HCT116 (cell line): ENCODE measurements around the gene ASAP2. TPM values are rescaled to one million over a fixed set of nuclear protein-coding genes. Genes with fewer than 3 reads are reported as not detected.

Experiments used
- ATAC-seq: fragments of 200-7000 bp; cut with Tn5 transposase; 2 replicates; pipeline ENCODE4 v1.9.1; 2020; ENCODE audit warnings: mild to moderate bottlenecking, moderate library complexity
- BruUV-seq: library from RNA; stranded (reverse); fragments of 400-500 nt; replicated peaks from 2 replicates; lab custom pipeline; 2021; lab: Mats Ljungman, UMichigan
- CTCF ChIA-PET: fragments of 300-600 bp; sonication (Branson Sonifier 250); formaldehyde crosslinking; loops from one replicate; lab custom pipeline; 2021; ENCODE audit warnings: antibody characterized with exemption; lab: Charles Lee
- POLR2A ChIA-PET: fragments of 300-600, 350-600 bp; sonication (Branson Sonifier 250); formaldehyde crosslinking; loops from one replicate; lab custom pipeline; 2021; ENCODE audit warnings: antibody characterized with exemption; lab: Charles Lee
- RAD21 ChIA-PET, 2 experiments: fragments of 300-600 bp; sonication (Branson Sonifier 250); formaldehyde crosslinking; loops; one replicate each; lab custom pipeline; 2023; ENCODE audit warnings: low total read pairs in 2 of 2; ENCODE audit not compliant: uncharacterized antibody in 2 of 2, unreplicated experiment in 2 of 2, low non-redundant PET in 1 of 2; lab: Charles Lee
- DNase-seq: peaks from one replicate; pipeline ENCODE4 v3.0.0-alpha.2; 2010; ENCODE audit warnings: low read depth, low spot score
- H2AFZ ChIP-seq: fragments of 200-600 bp; shearing (Covaris generic), sonication (generic); 2 replicates; pipeline ENCODE4 v1.6.1; 2017; ENCODE audit warnings: low read depth, mixed run types, mixed read lengths, antibody characterized with exemption, low read length; ENCODE audit not compliant: poor library complexity, severe bottlenecking
- H3K27ac ChIP-seq: 2 replicates; pipeline ENCODE4 v1.5.1; 2012; ENCODE audit warnings: low read depth, low read length
- H3K27me3 ChIP-seq: fragments of 200-600 bp; sonication (generic); 2 replicates; pipeline ENCODE4 v1.6.1; 2016; ENCODE audit warnings: mixed run types, low read length, mixed read lengths; ENCODE audit not compliant: insufficient read depth
- H3K36me3 ChIP-seq, 2 experiments: fragments of 200-500 bp in 1 of 2; fragments of 200-600 bp in 1 of 2; sonication (Bioruptor generic) in 1 of 2; sonication (generic) in 1 of 2; 2 replicates each; pipeline versions ENCODE4 v1.5.1 to v1.6.1; 2014 to 2016; ENCODE audit warnings: low read length in 2 of 2, inconsistent platforms in 1 of 2, mixed read lengths in 1 of 2, mixed run types in 1 of 2; ENCODE audit not compliant: insufficient read depth in 2 of 2, control insufficient read depth in 1 of 2
- H3K4me1 ChIP-seq, 2 experiments: fragments of 200-600 bp in 1 of 2; sonication (generic) in 1 of 2; 2 replicates each; pipeline versions ENCODE4 v1.5.1 to v1.6.1; 2012 to 2017; ENCODE audit warnings: low read length in 2 of 2, inconsistent platforms in 1 of 2, mild to moderate bottlenecking in 1 of 2, mixed read lengths in 1 of 2, mixed run types in 1 of 2, moderate library complexity in 1 of 2; ENCODE audit not compliant: insufficient read depth in 2 of 2, control insufficient read depth in 1 of 2
- H3K4me2 ChIP-seq: fragments of 200-600 bp; sonication (generic); 2 replicates; pipeline ENCODE4 v1.6.1; 2017; ENCODE audit warnings: mixed run types, low read length, mixed read lengths
- H3K4me3 ChIP-seq, 2 experiments: fragments of 200-600 bp in 1 of 2; sonication (generic) in 1 of 2; replicated peaks in 1 of 2; 2 replicates each; pipeline ENCODE4 v1.5.1; 2011 to 2016; ENCODE audit warnings: low read length in 2 of 2, control low read depth in 1 of 2, low read depth in 1 of 2, mild to moderate bottlenecking in 1 of 2, mixed read lengths in 1 of 2, mixed run types in 1 of 2
- H3K79me2 ChIP-seq: fragments of 200-600 bp; sonication (generic); 2 replicates; pipeline ENCODE4 v1.6.1; 2017; ENCODE audit warnings: mild to moderate bottlenecking, mixed run types, low read length, moderate library complexity, mixed read lengths; ENCODE audit not compliant: insufficient read depth
- H3K9ac ChIP-seq: fragments of 200-600 bp; sonication (generic); 2 replicates; pipeline ENCODE4 v1.6.1; 2016; ENCODE audit warnings: low read length, mixed read lengths
- H3K9me2 ChIP-seq: fragments of 200-600 bp; sonication (generic), shearing (Covaris generic); 2 replicates; pipeline ENCODE4 v1.6.1; 2017; ENCODE audit warnings: mixed run types, mild to moderate bottlenecking, moderate library complexity; ENCODE audit not compliant: insufficient read depth
- H3K9me3 ChIP-seq, 2 experiments: fragments of 200-500 bp in 1 of 2; fragments of 200-600 bp in 1 of 2; sonication (Bioruptor generic) in 1 of 2; sonication (generic) in 1 of 2; 2 replicates each; pipeline ENCODE4 v1.6.1; 2014 to 2017; ENCODE audit warnings: low read length in 2 of 2, mixed read lengths in 2 of 2, inconsistent platforms in 1 of 2, low read depth in 1 of 2, mild to moderate bottlenecking in 1 of 2, mixed run types in 1 of 2, moderate library complexity in 1 of 2; ENCODE audit not compliant: control insufficient read depth in 1 of 2, insufficient read depth in 1 of 2
- H4K20me1 ChIP-seq: fragments of 200-600 bp; sonication (generic), shearing (Covaris generic); 2 replicates; pipeline ENCODE4 v1.6.1; 2017; ENCODE audit warnings: mixed run types, mild to moderate bottlenecking, moderate library complexity; ENCODE audit not compliant: insufficient read depth
- ATF3 ChIP-seq: IDR thresholded peaks from 2 replicates; pipeline ENCODE4 v1.6.1; 2012
- CBX3 ChIP-seq: IDR thresholded peaks from 2 replicates; pipeline ENCODE4 v1.6.1; 2012; ENCODE audit warnings: low read depth
- CEBPB ChIP-seq: IDR thresholded peaks from 2 replicates; pipeline ENCODE4 v1.6.1; 2012; ENCODE audit warnings: low read depth
- ELF1 ChIP-seq: IDR thresholded peaks from 2 replicates; pipeline ENCODE4 v1.6.1; 2012; ENCODE audit warnings: low read depth, borderline replicate concordance
- EZH2phosphoT487 ChIP-seq: fragments of 200-600 bp; IDR thresholded peaks from 2 replicates; pipeline ENCODE4 v1.6.1; 2018; ENCODE audit warnings: antibody characterized with exemption, borderline replicate concordance
- FOSL1 ChIP-seq: IDR thresholded peaks from 2 replicates; pipeline ENCODE4 v1.6.1; 2012; ENCODE audit warnings: low read depth
- POLR2A ChIP-seq: IDR thresholded peaks from 2 replicates; pipeline ENCODE4 v1.7.0; 2011; ENCODE audit warnings: borderline replicate concordance; ENCODE audit not compliant: insufficient read depth, insufficient read length; ENCODE audit errors: extremely low read depth
- SIN3A ChIP-seq: IDR thresholded peaks from 2 replicates; pipeline ENCODE4 v1.6.1; 2012; ENCODE audit warnings: low read depth
- SP1 ChIP-seq: IDR thresholded peaks from 2 replicates; pipeline ENCODE4 v1.6.1; 2012; ENCODE audit warnings: low read depth
- SRF ChIP-seq: IDR thresholded peaks from 2 replicates; pipeline ENCODE4 v1.6.1; 2012; ENCODE audit warnings: low read depth
- TCF7L2 ChIP-seq: IDR thresholded peaks from 2 replicates; pipeline ENCODE4 v1.7.0; 2011; ENCODE audit warnings: borderline replicate concordance, inconsistent platforms; ENCODE audit not compliant: insufficient read depth, insufficient read length; ENCODE audit errors: extremely low read depth
- ZBTB33 ChIP-seq: IDR thresholded peaks from 2 replicates; pipeline ENCODE4 v1.6.1; 2011; ENCODE audit warnings: mild to moderate bottlenecking, low read length, moderate library complexity; ENCODE audit not compliant: insufficient replicate concordance; ENCODE audit errors: extremely low read depth
- ZNF274 ChIP-seq: fragments of 200-500 bp; sonication (Bioruptor generic); IDR thresholded peaks from 2 replicates; pipeline ENCODE4 v1.6.1; 2014; ENCODE audit warnings: mild to moderate bottlenecking, low read depth, low read length, inconsistent platforms
- intact Hi-C: fragments of 100-400 bp; cut with micrococcal nuclease; formaldehyde crosslinking; loops from 2 replicates; pipeline ENCODE4 v1.10.0; 2022
- total RNA-seq: library from RNA; stranded (reverse); gene quantifications from one replicate; pipeline ENCODE4 v1.2.1, GENCODE V29; 2021; ENCODE audit not compliant: unreplicated experiment
- TF ChIP-seq, protein P1 (sequence below): IDR thresholded peaks from 2 replicates; pipeline ENCODE4 v1.6.1; 2012

The ASAP2 gene
- total RNA-seq, 1 experiment from 2014 or later = 16.5 TPM

DNA sequence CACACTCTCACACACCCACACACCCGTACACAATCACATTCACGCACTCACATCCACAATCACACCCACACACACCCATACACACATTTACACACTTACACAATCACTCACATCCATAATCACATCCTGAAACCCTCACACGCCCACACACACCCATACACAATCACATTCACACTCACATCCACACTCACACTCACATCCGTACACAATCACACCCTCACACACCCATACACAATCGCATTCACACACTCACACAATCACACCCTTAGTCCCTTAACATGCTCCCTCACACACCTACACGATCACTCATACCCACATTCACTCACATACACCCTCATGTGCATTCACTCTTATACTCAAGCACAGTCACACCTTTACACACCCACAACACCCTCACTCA, 110.9 kb downstream of the ASAP2 start:
- no peak overlapping the region for H3K9ac ChIP-seq
- POLR2A ChIA-PET = no interaction called here
- CTCF ChIA-PET = no interaction called here
- RAD21 ChIA-PET = no interaction called here
- no peak for TF ChIP-seq ZNF274
- TF ChIP-seq SP1 = no peak
- no peak for TF ChIP-seq EZH2phosphoT487
- no peak for TF ChIP-seq SIN3A
- TF ChIP-seq ZBTB33 = no peak
- TF ChIP-seq TCF7L2 = no peak
- TF ChIP-seq, protein P1, sequence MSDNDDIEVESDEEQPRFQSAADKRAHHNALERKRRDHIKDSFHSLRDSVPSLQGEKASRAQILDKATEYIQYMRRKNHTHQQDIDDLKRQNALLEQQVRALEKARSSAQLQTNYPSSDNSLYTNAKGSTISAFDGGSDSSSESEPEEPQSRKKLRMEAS = no peak
- no peak for TF ChIP-seq CEBPB
- no peak for TF ChIP-seq FOSL1
- no peak for TF ChIP-seq POLR2A
- no peak for TF ChIP-seq ATF3
- no peak for TF ChIP-seq ELF1
- TF ChIP-seq SRF = no peak
- no peak for TF ChIP-seq CBX3
- H3K4me1 ChIP-seq = peaks cover 6 to 21% of the 10 kb centered on the region in 2 experiments; a peak in 3 of 4 replicates
- intact Hi-C loops = no loop called here
- H3K27ac ChIP-seq = no peak overlapping the region
- no TSS peak for BruUV-seq
- H3K27me3 ChIP-seq = no peaks in the 10 kb centered on the region
- H4K20me1 ChIP-seq = no peaks in the 10 kb centered on the region
- DNase-seq (no peak), ATAC-seq (no peak)
- no peak overlapping the region for H2AFZ ChIP-seq
- no peaks in the 10 kb centered on the region for H3K9me2 ChIP-seq
- no peaks in the 10 kb centered on the region for H3K79me2 ChIP-seq
- no peaks in the 10 kb centered on the region for H3K9me3 ChIP-seq
- H3K4me2 ChIP-seq = no peak overlapping the region
- H3K36me3 ChIP-seq = no peaks in the 10 kb centered on the region
- H3K4me3 ChIP-seq = no peak overlapping the region
